Natural killer cell (primary cell): ENCODE results near the gene APOL4. TPM values are rescaled to one million over a fixed set of nuclear protein-coding genes. Genes with fewer than 3 reads are reported as not detected.

ENCODE experiments used
- ATAC-seq, 3 donors: fragments of 150-1000 bp in 2 of 3; fragments of 200-7000 bp in 1 of 3; cut with Tn5 transposase; 1 replicate in 1 of 3; 2 replicates in 2 of 3; pipeline ENCODE4 v1.10.0; 2021; ENCODE audit warnings: mild to moderate bottlenecking in 2 of 3, moderate library complexity in 2 of 3
- DNase-seq, 2 donors: peaks; one replicate each; pipeline versions ENCODE4 v3.0.0 to v3.0.0-alpha.2; 2013 to 2021; ENCODE audit warnings: mixed read lengths in 1 of 2
- H3K27ac ChIP-seq: one replicate; pipeline ENCODE4 v1.5.1; 2013; ENCODE audit warnings: mild to moderate bottlenecking, low read length
- H3K27me3 ChIP-seq: one replicate; pipeline ENCODE4 v1.6.1; 2013; ENCODE audit warnings: low read length; ENCODE audit not compliant: control insufficient read depth, insufficient read depth
- H3K36me3 ChIP-seq: one replicate; pipeline ENCODE4 v1.6.1; 2013; ENCODE audit warnings: low read length; ENCODE audit not compliant: control insufficient read depth, insufficient read depth
- H3K4me1 ChIP-seq: one replicate; pipeline ENCODE4 v1.6.1; 2013; ENCODE audit warnings: low read length; ENCODE audit not compliant: control insufficient read depth, insufficient read depth
- H3K4me3 ChIP-seq: one replicate; pipeline ENCODE4 v1.5.1; 2013; ENCODE audit warnings: low read length
- H3K9me3 ChIP-seq: one replicate; pipeline ENCODE4 v1.6.1; 2013; ENCODE audit warnings: low read length; ENCODE audit not compliant: control insufficient read depth, insufficient read depth
- H3K27ac Mint-ChIP-seq, 2 donors: one replicate each; pipeline ENCODE4 v1.8.0; 2022; ENCODE audit warnings: mild to moderate bottlenecking in 2 of 2, mixed read lengths in 2 of 2, moderate library complexity in 1 of 2
- H3K27me3 Mint-ChIP-seq, 2 donors: one replicate each; pipeline ENCODE4 v1.8.0; 2022; ENCODE audit warnings: low read depth in 2 of 2, mixed read lengths in 2 of 2
- H3K36me3 Mint-ChIP-seq: one replicate; pipeline ENCODE4 v1.8.0; 2022; ENCODE audit warnings: mixed read lengths
- H3K4me1 Mint-ChIP-seq, 2 donors: one replicate each; pipeline ENCODE4 v1.8.0; 2022; ENCODE audit warnings: mixed read lengths in 2 of 2
- H3K4me3 Mint-ChIP-seq: one replicate; pipeline ENCODE4 v1.8.0; 2022; ENCODE audit warnings: mild to moderate bottlenecking, moderate library complexity, mixed read lengths
- H3K9me3 Mint-ChIP-seq, 2 donors: one replicate each; pipeline ENCODE4 v1.8.0; 2022; ENCODE audit warnings: mixed read lengths in 2 of 2
- WGBS: methylation state at CpG from one replicate; pipeline ENCODE4 v1.1.7; 2013; ENCODE audit warnings: missing lambda C conversion rate; ENCODE audit not compliant: insufficient coverage; 5-methylcytosine and 5-hydroxymethylcytosine counted together
- intact Hi-C: fragments of 100-400 bp; cut with micrococcal nuclease; formaldehyde crosslinking; loops from one replicate; pipeline ENCODE4 v1.14.2; 2022
- total RNA-seq, 4 donors: library from RNA; stranded (reverse); fragments of 120-200 nt in 1 of 4; gene quantifications; one replicate each; pipeline versions ENCODE4 v1.2.3 to v1.2.4, GENCODE V29; 2013 to 2022
- TF ChIP-seq, protein P1 (sequence below): fragments of 200-600 bp; IDR thresholded peaks from one replicate; pipeline ENCODE4 v1.8.0; 2022; ENCODE audit warnings: antibody characterized with exemption

The APOL4 gene
- total RNA-seq, 3 donors from 2014 or later (not counting 1 experiment from before 2014, with no cell fraction given) = 0.70 TPM; not detected in 2

GRCh38 chr22:36180038-36180880, 21.4 kb downstream of the APOL4 start:
- H3K36me3 Mint-ChIP-seq = no peaks in the 10 kb centered on the region
- no peak overlapping the region for H3K27ac ChIP-seq
- H3K4me1 Mint-ChIP-seq = peaks cover 0 to 5% of the 10 kb centered on the region in 2 donors
- no peaks in the 10 kb centered on the region for H3K27me3 ChIP-seq
- no peak overlapping the region for H3K4me3 Mint-ChIP-seq
- intact Hi-C loops = loop anchor here (1.0 kb wide), 3 partner anchors 20 to 114 kb away; partner anchors contain the start of gene APOL3
- ATAC-seq = peak; percentile 92 to 100 (median 99)
- no peak overlapping the region for H3K27ac Mint-ChIP-seq
- no peaks in the 10 kb centered on the region for H3K36me3 ChIP-seq
- H3K4me1 ChIP-seq = peaks cover 6% of the 10 kb centered on the region
- H3K27me3 Mint-ChIP-seq = no peaks in the 10 kb centered on the region
- no peaks in the 10 kb centered on the region for H3K9me3 ChIP-seq
- H3K9me3 Mint-ChIP-seq = no peaks in the 10 kb centered on the region
- no peak overlapping the region for H3K4me3 ChIP-seq
- DNase-seq = peak; percentile 84 to 92
- TF ChIP-seq, protein P1, sequence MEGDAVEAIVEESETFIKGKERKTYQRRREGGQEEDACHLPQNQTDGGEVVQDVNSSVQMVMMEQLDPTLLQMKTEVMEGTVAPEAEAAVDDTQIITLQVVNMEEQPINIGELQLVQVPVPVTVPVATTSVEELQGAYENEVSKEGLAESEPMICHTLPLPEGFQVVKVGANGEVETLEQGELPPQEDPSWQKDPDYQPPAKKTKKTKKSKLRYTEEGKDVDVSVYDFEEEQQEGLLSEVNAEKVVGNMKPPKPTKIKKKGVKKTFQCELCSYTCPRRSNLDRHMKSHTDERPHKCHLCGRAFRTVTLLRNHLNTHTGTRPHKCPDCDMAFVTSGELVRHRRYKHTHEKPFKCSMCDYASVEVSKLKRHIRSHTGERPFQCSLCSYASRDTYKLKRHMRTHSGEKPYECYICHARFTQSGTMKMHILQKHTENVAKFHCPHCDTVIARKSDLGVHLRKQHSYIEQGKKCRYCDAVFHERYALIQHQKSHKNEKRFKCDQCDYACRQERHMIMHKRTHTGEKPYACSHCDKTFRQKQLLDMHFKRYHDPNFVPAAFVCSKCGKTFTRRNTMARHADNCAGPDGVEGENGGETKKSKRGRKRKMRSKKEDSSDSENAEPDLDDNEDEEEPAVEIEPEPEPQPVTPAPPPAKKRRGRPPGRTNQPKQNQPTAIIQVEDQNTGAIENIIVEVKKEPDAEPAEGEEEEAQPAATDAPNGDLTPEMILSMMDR = peak; percentile 90
- 54% methylated on average over 22 of the region's 22 CpGs for WGBS

DNA sequence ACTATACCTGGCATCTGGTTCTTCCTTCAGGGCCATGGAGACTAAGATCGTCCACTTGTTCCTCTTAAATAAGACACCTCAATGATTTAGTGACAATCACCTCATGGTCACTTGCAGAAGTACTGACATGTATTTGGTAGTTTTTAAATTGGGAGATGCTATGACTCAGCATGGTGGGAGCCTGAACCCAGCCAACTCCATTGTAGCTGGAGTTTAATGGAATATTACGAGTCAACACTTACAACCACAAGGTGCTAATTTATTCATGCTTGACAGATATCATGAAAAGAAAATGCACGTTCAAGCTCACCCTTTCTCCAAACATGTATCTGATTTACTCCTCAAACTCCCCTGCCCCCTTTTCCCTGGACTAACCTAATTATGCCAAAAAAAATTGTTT, 24.4 kb downstream of the APOL4 start:
- ATAC-seq (no peak), DNase-seq (no peak)
- intact Hi-C loops = no loop called here
- Histone ChIP-seq H3K4me1 (peaks cover 6% of the 10 kb centered on the region), H3K27ac (no peak overlapping the region), H3K4me3 (no peak overlapping the region), H3K9me3 (no peaks in the 10 kb centered on the region), H3K36me3 (no peaks in the 10 kb centered on the region), H3K27me3 (no peaks in the 10 kb centered on the region)
- no peaks in the 10 kb centered on the region for H3K9me3 Mint-ChIP-seq
- H3K27me3 Mint-ChIP-seq = no peaks in the 10 kb centered on the region
- TF ChIP-seq, protein P1 = no peak
- H3K4me3 Mint-ChIP-seq = no peak overlapping the region
- WGBS = 77% methylated on average over 3 of the region's 3 CpGs
- no peak overlapping the region for H3K27ac Mint-ChIP-seq
- H3K36me3 Mint-ChIP-seq = no peaks in the 10 kb centered on the region
- H3K4me1 Mint-ChIP-seq = peaks cover 0 to 5% of the 10 kb centered on the region in 2 donors

- TF ChIP-seq, protein P1 = no peak
- WGBS = 43% methylated on average over 1 of the region's 1 CpG
- intact Hi-C loops = no loop called here
- no peak overlapping the region for H3K27ac Mint-ChIP-seq
- DNase-seq = no peak
- no peak for ATAC-seq
- Histone ChIP-seq H3K4me1 (peaks cover 6% of the 10 kb centered on the region), H3K4me3 (no peak overlapping the region), H3K36me3 (no peaks in the 10 kb centered on the region), H3K27ac (no peak overlapping the region), H3K27me3 (no peaks in the 10 kb centered on the region), H3K9me3 (no peaks in the 10 kb centered on the region)
- peaks cover 0 to 5% of the 10 kb centered on the region in 2 donors for H3K4me1 Mint-ChIP-seq
- no peaks in the 10 kb centered on the region for H3K27me3 Mint-ChIP-seq
- no peaks in the 10 kb centered on the region for H3K36me3 Mint-ChIP-seq
- H3K9me3 Mint-ChIP-seq = no peaks in the 10 kb centered on the region
- no peak overlapping the region for H3K4me3 Mint-ChIP-seq
Measured at GRCh38 chr22:36175892-36176291, 25.7 kb downstream of the APOL4 start.
